ENCODE measurements around the gene DNAJB1.
"Not testable (repeated sequence)": the region's sequence is repeated elsewhere in the genome, so short reads cannot be mapped to it uniquely, and the experiment has no call there.

The DNAJB1 gene

GRCh38 chr19:14550201-14550754 is 32.1 kb upstream of the DNAJB1 start:
- no peak for TF ChIP-seq CTCF (IDR thresholded peaks at IDR 0.05; ENCODE audit: low read depth, low read length)
- H3K4me3 ChIP-seq (ENCODE audit: low read depth, low read length) = no peak overlapping the region

- H3K4me3 ChIP-seq (ENCODE audit: low read depth, low read length) = no peak overlapping the region
- TF ChIP-seq CTCF (IDR thresholded peaks at IDR 0.05; ENCODE audit: low read depth, low read length) = no peak
Measured at GRCh38 chr19:14545716-14546082, 27.5 kb upstream of the DNAJB1 start.

- TF ChIP-seq CTCF (IDR thresholded peaks at IDR 0.05; ENCODE audit: low read depth, low read length) = no peak
- no peak overlapping the region for H3K4me3 ChIP-seq (ENCODE audit: low read depth, low read length)
Measured at GRCh38 chr19:14544977-14545715, 26.9 kb upstream of the DNAJB1 start.

GRCh38 chr19:14544047-14544446 is 25.9 kb upstream of the DNAJB1 start:
- no peak for TF ChIP-seq CTCF (IDR thresholded peaks at IDR 0.05; ENCODE audit: low read depth, low read length)
- no peak overlapping the region for H3K4me3 ChIP-seq (ENCODE audit: low read depth, low read length)

- no peak for TF ChIP-seq CTCF (IDR thresholded peaks at IDR 0.05; ENCODE audit: low read depth, low read length)
Measured at GRCh38 chr19:14542711-14543328, 24.6 kb upstream of the DNAJB1 start.

GRCh38 chr19:14541979-14542378 is 23.8 kb upstream of the DNAJB1 start:
- not testable (repeated sequence) for H3K4me3 ChIP-seq (ENCODE audit: low read depth, low read length)

More at GRCh38 chr19:14542711-14543328, 24.6 kb upstream of the DNAJB1 start:
- no peak overlapping the region for H3K4me3 ChIP-seq (ENCODE audit: low read depth, low read length)

- no peak for TF ChIP-seq CTCF (IDR thresholded peaks at IDR 0.05; ENCODE audit: low read depth, low read length)
- no peak overlapping the region for H3K4me3 ChIP-seq (ENCODE audit: low read depth, low read length)
Measured at GRCh38 chr19:14540741-14541525, 22.7 kb upstream of the DNAJB1 start.

All from WI38 (cell line).